B cell (primary cell): ENCODE results near the gene GMPR.

ENCODE experiments used
- CTCF ChIP-seq: fragments of 200-600 bp; IDR thresholded peaks from one replicate; pipeline ENCODE4 v1.8.0; 2022; ENCODE audit warnings: antibody characterized with exemption, mild to moderate bottlenecking
- EZH2 ChIP-seq: IDR thresholded peaks from 2 replicates; pipeline ENCODE4 v1.6.1; 2012; ENCODE audit warnings: borderline replicate concordance, low read depth, mild to moderate bottlenecking, moderate library complexity, low read length; ENCODE audit not compliant: insufficient read depth, poor library complexity, severe bottlenecking

GRCh38 chr6:16324606-16325225, 86.3 kb downstream of the GMPR start:
- TF ChIP-seq CTCF (no peak), EZH2 (no peak)
